Amniotic epithelial cell (primary cell): ENCODE measurements around the gene PMPCA.
"Not testable (repeated sequence)": the region's sequence is repeated elsewhere in the genome, so short reads cannot be mapped to it uniquely, and the experiment has no call there.

Source experiments
- DNase-seq: peaks from one replicate; pipeline ENCODE4 v3.0.0-alpha.2; 2010; ENCODE audit warnings: low read depth

The PMPCA gene

GRCh38 chr9:136412962-136413361 lies 2.5 kb downstream of the PMPCA start:
- DNase-seq: no peak

- DNase-seq: peak; percentile 48
Measured at GRCh38 chr9:136416427-136416826, 6.0 kb downstream of the PMPCA start.

- no peak for DNase-seq
Measured at GRCh38 chr9:136416914-136417313, 6.5 kb downstream of the PMPCA start.

GRCh38 chr9:136418182-136419091 lies 8.0 kb downstream of the PMPCA start:
- no peak for DNase-seq

- no peak for DNase-seq
Measured at GRCh38 chr9:136419092-136419420, 8.6 kb downstream of the PMPCA start.

GRCh38 chr9:136421791-136422190 lies 11.3 kb downstream of the PMPCA start:
- no peak for DNase-seq

GRCh38 chr9:136422876-136423275 lies 12.4 kb downstream of the PMPCA start:
- DNase-seq: no peak

- no peak for DNase-seq
Measured at GRCh38 chr9:136423432-136424146, 13.1 kb downstream of the PMPCA start.

GRCh38 chr9:136424750-136425362 lies 14.4 kb downstream of the PMPCA start:
- no peak for DNase-seq

- DNase-seq: not testable (repeated sequence)
Measured at GRCh38 chr9:136425367-136425766, 14.9 kb downstream of the PMPCA start.

- DNase-seq: no peak
Measured at GRCh38 chr9:136426787-136427186, 16.3 kb downstream of the PMPCA start.

- no peak for DNase-seq
Measured at GRCh38 chr9:136429075-136429628, 18.7 kb downstream of the PMPCA start.

GRCh38 chr9:136429683-136430491 lies 19.4 kb downstream of the PMPCA start:
- DNase-seq: no peak

- DNase-seq: no peak
Measured at GRCh38 chr9:136430588-136431234, 20.3 kb downstream of the PMPCA start.

GRCh38 chr9:136431782-136432350 lies 21.4 kb downstream of the PMPCA start:
- DNase-seq: no peak

- no peak for DNase-seq
Measured at GRCh38 chr9:136432591-136432990, 22.1 kb downstream of the PMPCA start.

GRCh38 chr9:136433043-136433715 lies 22.7 kb downstream of the PMPCA start:
- DNase-seq: no peak

- DNase-seq: no peak
Measured at GRCh38 chr9:136433849-136434579, 23.6 kb downstream of the PMPCA start.

GRCh38 chr9:136434580-136435169 lies 24.2 kb downstream of the PMPCA start:
- DNase-seq: no peak
